ENCODE results near the gene CLPSL1.
A peak's percentile ranks its signal among the peaks of the same experiment; 100 is the strongest.

The CLPSL1 gene

GRCh38 chr6:35804996-35805736 is 24.3 kb downstream of the CLPSL1 start, which contains the start of gene LHFPL5:
LHFPL5 (plus strand) TSS chr6:35805352; CDS start chr6:35805671, 319 bp downstream.
- peak; percentile 31 to 54 for DNase-seq
- H3K27ac Mint-ChIP-seq = peak within 1 kb of the TSS in 1 of 2 donors; percentile 89
- peaks cover 29% of the 10 kb centered on the region for H3K27me3 Mint-ChIP-seq
- peaks cover 5% of the 10 kb centered on the region for H3K4me1 Mint-ChIP-seq
- H3K9me3 Mint-ChIP-seq = no peaks in the 10 kb centered on the region
- peak within 1 kb of the TSS in 1 of 2 donors; percentile 27 for H3K4me3 Mint-ChIP-seq
- peak; percentile 60 for ATAC-seq

- peaks cover 10% of the 10 kb centered on the region for H3K4me1 Mint-ChIP-seq
- ATAC-seq = no peak
- H3K4me3 Mint-ChIP-seq = no peak overlapping the region
- no peaks in the 10 kb centered on the region for H3K9me3 Mint-ChIP-seq
- DNase-seq = no peak
- no peak overlapping the region for H3K27ac Mint-ChIP-seq
- peaks cover 40% of the 10 kb centered on the region for H3K27me3 Mint-ChIP-seq
These were observed 27.9 kb downstream of the CLPSL1 start for GRCh38 chr6:35808688-35809087.

DNA sequence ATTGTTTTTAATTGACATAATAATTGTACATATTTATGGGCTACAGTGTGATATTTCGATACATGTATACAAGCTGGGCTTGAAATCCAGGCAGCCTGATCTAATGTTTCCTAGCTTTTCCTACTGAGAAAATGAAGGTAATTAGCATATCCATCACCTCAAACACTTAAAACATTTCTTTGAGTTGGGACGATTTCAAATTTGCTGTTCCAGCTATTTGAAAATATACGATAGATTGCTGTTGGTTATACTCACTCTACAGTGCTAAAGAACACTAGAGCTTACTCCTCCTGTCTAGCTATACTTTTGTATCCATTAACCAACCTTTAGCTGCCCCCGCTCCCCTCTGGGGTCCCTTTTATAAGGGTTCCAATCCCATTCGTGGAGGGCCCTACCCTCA is 29.0 kb downstream of the CLPSL1 start:
- Mint-ChIP-seq H3K27ac (no peak overlapping the region), H3K4me1 (peaks cover 7% of the 10 kb centered on the region), H3K4me3 (no peak overlapping the region), H3K9me3 (no peaks in the 10 kb centered on the region), H3K27me3 (peaks cover 40% of the 10 kb centered on the region)
- ATAC-seq = no peak
- no peak for DNase-seq

GRCh38 chr6:35810971-35811698 is 30.3 kb downstream of the CLPSL1 start:
- Mint-ChIP-seq H3K27me3 (peaks cover 32% of the 10 kb centered on the region), H3K27ac (no peak overlapping the region), H3K9me3 (no peaks in the 10 kb centered on the region), H3K4me1 (peaks cover 5% of the 10 kb centered on the region), H3K4me3 (no peak overlapping the region)
- DNase-seq (no peak), ATAC-seq (no peak)

GRCh38 chr6:35811699-35811995 is 30.8 kb downstream of the CLPSL1 start:
- ATAC-seq (no peak), DNase-seq (no peak)
- Mint-ChIP-seq H3K27ac (no peak overlapping the region), H3K27me3 (peaks cover 27% of the 10 kb centered on the region), H3K9me3 (no peaks in the 10 kb centered on the region), H3K4me1 (peaks cover 5% of the 10 kb centered on the region), H3K4me3 (no peak overlapping the region)

DNA sequence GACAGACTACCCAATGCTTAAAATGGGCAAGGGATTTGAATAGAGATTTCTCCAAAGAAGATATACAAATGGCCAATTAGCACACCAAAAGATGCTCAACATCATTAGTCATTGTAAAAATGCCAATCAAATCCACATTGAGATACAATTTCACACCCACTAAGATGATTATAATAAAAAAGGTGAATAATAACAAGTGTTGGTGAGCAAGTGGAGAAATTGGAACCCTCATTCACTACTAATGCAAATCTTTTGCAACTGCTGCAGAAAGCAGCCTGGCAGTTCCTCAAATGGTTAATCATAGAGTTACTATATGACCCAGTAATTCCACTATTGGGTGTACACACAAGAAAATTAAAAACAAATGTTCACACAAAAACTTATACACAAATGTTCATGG is 36.7 kb downstream of the CLPSL1 start:
- H3K4me1 Mint-ChIP-seq = no peaks in the 10 kb centered on the region
- no peaks in the 10 kb centered on the region for H3K9me3 Mint-ChIP-seq
- H3K27ac Mint-ChIP-seq = no peak overlapping the region
- no peak overlapping the region for H3K4me3 Mint-ChIP-seq
- no peaks in the 10 kb centered on the region for H3K27me3 Mint-ChIP-seq
- ATAC-seq (no peak), DNase-seq (no peak)

DNA sequence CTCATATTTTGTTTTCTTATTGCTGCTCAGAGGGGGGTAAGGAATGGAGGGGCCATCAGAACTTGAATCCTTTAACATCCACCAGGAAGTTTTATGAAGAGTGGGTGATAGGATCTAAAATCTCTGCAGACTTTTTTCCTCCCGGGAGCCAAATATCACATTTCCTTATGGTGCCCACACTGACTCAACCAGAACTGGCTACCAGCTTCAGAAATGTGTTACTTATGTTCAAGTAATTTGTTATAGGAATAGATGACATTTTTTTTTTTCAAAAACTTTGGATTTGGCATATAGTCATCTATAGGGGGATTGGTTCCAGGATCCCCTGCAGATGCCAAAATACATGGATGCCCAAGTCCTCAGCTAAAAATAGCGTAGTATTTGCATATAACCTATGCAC is 42.8 kb downstream of the CLPSL1 start:
- Mint-ChIP-seq H3K4me1 (no peaks in the 10 kb centered on the region), H3K27me3 (no peaks in the 10 kb centered on the region), H3K9me3 (no peaks in the 10 kb centered on the region), H3K4me3 (no peak overlapping the region), H3K27ac (peak overlapping the region in 1 of 2 donors; percentile 16)
- no peak for DNase-seq
- ATAC-seq = no peak

DNA sequence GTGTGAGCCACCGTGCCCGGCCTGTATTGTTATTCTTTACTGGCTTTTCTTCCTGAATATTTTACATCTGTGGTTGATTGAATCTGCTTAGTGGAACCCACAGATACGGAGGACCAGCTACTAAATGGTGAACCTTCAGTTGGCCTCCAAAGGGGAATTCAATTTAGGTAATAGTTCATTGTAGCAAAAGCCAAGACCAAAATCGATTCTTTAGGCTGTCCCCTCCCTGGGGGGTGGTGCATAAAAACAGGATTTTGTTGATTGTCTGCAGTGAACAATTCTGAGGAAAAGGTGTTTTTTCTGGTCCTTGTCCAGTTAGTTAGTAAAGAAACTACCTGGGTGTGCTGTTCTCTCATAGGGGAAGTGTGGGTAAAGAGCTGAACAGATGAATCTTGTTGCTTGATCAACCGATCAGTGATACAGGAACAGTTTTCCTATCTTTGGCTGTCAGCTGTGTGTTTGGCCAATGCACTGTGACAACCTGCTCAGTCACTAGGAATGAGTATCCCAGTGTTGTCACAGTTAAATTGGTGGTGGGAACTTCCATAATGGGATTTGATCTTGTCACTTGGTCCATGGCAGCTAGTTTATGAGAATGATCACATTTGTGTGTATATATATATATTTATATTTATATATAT is 43.9 kb downstream of the CLPSL1 start:
- Mint-ChIP-seq H3K9me3 (no peaks in the 10 kb centered on the region), H3K4me1 (no peaks in the 10 kb centered on the region), H3K4me3 (no peak overlapping the region), H3K27me3 (no peaks in the 10 kb centered on the region), H3K27ac (no peak overlapping the region)
- no peak for DNase-seq
- ATAC-seq = no peak

DNA sequence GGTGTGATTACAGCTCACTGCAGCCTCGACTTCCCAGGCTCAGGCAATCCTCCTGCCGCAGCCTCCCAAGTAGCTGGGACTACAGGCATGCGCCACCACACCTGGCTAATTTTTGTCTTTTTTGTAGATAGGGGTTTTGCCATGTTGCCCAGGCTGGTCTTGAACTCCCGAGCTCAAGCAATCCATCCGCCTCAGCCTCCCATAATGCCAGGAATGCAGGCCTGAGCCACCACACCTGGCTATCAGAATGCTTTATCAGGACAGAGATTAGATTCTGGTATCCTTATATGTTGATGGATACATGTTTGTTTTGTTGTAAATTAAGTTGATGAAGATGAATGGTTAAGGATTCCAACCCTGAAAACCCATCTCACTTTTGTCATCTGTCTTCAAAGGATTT is 48.5 kb downstream of the CLPSL1 start:
- H3K27me3 Mint-ChIP-seq = no peaks in the 10 kb centered on the region
- H3K9me3 Mint-ChIP-seq = no peaks in the 10 kb centered on the region
- ATAC-seq (no peak), DNase-seq (no peak)
- no peak overlapping the region for H3K27ac Mint-ChIP-seq
- H3K4me3 Mint-ChIP-seq = no peak overlapping the region
- H3K4me1 Mint-ChIP-seq = no peaks in the 10 kb centered on the region

DNA sequence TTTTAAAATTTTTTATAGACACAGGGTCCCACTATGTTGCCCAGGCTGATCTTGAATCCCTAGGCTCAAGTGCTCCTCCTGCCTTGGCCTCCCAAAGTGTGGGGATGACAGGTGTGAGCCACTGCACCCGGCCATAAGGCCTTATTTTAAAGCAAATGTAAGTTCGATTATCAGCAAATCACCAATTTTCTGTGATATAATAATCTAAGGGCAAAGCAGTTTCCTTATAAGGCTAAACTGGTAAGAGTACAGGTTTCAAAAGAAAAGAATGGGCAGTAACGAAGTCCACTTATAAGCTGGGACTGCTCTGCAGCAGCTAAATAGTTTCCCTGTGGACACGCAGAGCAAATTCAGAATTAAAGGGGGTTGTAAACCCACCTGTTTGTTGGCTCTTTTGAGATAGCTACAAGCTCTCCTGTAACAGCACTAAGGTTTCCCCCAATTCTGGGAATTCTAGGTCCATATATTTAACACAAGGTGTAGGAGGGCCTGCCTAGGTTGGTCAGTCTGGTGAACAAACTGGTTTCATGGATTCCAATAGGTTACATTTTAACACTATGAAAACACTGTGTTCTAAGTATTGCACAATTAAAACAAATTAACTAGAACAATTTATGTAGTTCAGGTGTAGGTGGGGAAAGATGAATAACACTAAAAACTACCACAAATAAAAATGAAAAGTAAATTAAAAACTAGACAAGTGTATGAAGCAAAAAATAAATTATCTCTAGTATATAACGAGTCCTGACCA is 50.6 kb downstream of the CLPSL1 start:
- H3K4me1 Mint-ChIP-seq = no peaks in the 10 kb centered on the region
- no peak overlapping the region for H3K4me3 Mint-ChIP-seq
- H3K27me3 Mint-ChIP-seq = no peaks in the 10 kb centered on the region
- H3K27ac Mint-ChIP-seq = no peak overlapping the region
- H3K9me3 Mint-ChIP-seq = no peaks in the 10 kb centered on the region
- ATAC-seq (no peak), DNase-seq (no peak)

DNA sequence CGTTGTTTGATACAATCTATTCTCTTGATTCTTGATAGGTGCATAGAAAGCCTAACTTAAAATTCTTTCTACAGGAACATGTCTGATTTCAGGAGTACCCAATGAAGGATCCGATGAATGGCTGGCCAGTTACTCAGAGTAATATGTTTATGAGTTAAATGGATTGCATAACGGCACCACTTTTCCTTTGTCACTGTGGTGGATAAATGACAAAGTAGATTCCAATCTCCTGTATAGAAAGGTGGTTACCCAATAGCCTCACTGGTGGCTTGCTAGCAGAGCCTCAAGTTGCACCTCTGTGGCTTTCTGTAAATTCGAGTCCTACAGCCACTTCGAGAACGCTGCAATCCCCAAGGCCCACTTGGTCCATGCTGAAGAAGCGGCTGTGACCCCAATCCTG is 52.7 kb downstream of the CLPSL1 start:
- Mint-ChIP-seq H3K27ac (no peak overlapping the region), H3K4me1 (no peaks in the 10 kb centered on the region), H3K27me3 (no peaks in the 10 kb centered on the region), H3K9me3 (no peaks in the 10 kb centered on the region), H3K4me3 (no peak overlapping the region)
- ATAC-seq = no peak
- no peak for DNase-seq

All from stimulated activated naive CD8-positive, alpha-beta T cell treated with anti-CD3 and anti-CD28 coated beads, Interleukin-15, amount 100 ng/mL, for 72 hours (primary cell).